ENCODE data around the gene PBX3. TPM values are rescaled to one million over a fixed set of nuclear protein-coding genes. Genes with fewer than 3 reads are reported as not detected.

PBX3 gene
- total and polyA plus RNA-seq, 9 of the 15 experiments (the other 6 are each of a cell fraction or from before 2014, with no cell fraction given), result 0.14 to 5.8 (median 0.92) TPM

GRCh38 chr9:125839317-125839716 lies 92.1 kb downstream of the PBX3 start (continued):
- TF ChIP-seq, protein P1, sequence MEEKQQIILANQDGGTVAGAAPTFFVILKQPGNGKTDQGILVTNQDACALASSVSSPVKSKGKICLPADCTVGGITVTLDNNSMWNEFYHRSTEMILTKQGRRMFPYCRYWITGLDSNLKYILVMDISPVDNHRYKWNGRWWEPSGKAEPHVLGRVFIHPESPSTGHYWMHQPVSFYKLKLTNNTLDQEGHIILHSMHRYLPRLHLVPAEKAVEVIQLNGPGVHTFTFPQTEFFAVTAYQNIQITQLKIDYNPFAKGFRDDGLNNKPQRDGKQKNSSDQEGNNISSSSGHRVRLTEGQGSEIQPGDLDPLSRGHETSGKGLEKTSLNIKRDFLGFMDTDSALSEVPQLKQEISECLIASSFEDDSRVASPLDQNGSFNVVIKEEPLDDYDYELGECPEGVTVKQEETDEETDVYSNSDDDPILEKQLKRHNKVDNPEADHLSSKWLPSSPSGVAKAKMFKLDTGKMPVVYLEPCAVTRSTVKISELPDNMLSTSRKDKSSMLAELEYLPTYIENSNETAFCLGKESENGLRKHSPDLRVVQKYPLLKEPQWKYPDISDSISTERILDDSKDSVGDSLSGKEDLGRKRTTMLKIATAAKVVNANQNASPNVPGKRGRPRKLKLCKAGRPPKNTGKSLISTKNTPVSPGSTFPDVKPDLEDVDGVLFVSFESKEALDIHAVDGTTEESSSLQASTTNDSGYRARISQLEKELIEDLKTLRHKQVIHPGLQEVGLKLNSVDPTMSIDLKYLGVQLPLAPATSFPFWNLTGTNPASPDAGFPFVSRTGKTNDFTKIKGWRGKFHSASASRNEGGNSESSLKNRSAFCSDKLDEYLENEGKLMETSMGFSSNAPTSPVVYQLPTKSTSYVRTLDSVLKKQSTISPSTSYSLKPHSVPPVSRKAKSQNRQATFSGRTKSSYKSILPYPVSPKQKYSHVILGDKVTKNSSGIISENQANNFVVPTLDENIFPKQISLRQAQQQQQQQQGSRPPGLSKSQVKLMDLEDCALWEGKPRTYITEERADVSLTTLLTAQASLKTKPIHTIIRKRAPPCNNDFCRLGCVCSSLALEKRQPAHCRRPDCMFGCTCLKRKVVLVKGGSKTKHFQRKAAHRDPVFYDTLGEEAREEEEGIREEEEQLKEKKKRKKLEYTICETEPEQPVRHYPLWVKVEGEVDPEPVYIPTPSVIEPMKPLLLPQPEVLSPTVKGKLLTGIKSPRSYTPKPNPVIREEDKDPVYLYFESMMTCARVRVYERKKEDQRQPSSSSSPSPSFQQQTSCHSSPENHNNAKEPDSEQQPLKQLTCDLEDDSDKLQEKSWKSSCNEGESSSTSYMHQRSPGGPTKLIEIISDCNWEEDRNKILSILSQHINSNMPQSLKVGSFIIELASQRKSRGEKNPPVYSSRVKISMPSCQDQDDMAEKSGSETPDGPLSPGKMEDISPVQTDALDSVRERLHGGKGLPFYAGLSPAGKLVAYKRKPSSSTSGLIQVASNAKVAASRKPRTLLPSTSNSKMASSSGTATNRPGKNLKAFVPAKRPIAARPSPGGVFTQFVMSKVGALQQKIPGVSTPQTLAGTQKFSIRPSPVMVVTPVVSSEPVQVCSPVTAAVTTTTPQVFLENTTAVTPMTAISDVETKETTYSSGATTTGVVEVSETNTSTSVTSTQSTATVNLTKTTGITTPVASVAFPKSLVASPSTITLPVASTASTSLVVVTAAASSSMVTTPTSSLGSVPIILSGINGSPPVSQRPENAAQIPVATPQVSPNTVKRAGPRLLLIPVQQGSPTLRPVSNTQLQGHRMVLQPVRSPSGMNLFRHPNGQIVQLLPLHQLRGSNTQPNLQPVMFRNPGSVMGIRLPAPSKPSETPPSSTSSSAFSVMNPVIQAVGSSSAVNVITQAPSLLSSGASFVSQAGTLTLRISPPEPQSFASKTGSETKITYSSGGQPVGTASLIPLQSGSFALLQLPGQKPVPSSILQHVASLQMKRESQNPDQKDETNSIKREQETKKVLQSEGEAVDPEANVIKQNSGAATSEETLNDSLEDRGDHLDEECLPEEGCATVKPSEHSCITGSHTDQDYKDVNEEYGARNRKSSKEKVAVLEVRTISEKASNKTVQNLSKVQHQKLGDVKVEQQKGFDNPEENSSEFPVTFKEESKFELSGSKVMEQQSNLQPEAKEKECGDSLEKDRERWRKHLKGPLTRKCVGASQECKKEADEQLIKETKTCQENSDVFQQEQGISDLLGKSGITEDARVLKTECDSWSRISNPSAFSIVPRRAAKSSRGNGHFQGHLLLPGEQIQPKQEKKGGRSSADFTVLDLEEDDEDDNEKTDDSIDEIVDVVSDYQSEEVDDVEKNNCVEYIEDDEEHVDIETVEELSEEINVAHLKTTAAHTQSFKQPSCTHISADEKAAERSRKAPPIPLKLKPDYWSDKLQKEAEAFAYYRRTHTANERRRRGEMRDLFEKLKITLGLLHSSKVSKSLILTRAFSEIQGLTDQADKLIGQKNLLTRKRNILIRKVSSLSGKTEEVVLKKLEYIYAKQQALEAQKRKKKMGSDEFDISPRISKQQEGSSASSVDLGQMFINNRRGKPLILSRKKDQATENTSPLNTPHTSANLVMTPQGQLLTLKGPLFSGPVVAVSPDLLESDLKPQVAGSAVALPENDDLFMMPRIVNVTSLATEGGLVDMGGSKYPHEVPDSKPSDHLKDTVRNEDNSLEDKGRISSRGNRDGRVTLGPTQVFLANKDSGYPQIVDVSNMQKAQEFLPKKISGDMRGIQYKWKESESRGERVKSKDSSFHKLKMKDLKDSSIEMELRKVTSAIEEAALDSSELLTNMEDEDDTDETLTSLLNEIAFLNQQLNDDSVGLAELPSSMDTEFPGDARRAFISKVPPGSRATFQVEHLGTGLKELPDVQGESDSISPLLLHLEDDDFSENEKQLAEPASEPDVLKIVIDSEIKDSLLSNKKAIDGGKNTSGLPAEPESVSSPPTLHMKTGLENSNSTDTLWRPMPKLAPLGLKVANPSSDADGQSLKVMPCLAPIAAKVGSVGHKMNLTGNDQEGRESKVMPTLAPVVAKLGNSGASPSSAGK (IDR thresholded peaks at IDR 0.05), result no peak
- TF ChIP-seq SAP30 (IDR thresholded peaks at IDR 0.05; ENCODE audit: borderline replicate concordance, insufficient read depth, low read depth, low read length, poor library complexity, severe bottlenecking) (no peak), ZKSCAN8 (CRISPR knock-in tag; IDR thresholded peaks at IDR 0.05) (no peak), SREBF1 (IDR thresholded peaks at IDR 0.05; ENCODE audit: borderline replicate concordance, low read depth, low read length) (no peak), FOXA1 (IDR thresholded peaks at IDR 0.05; ENCODE audit: borderline replicate concordance) (no peak)
